ENCODE results near the gene SPC24.

- TF ChIP-seq EZH2 (IDR thresholded peaks at IDR 0.05; ENCODE audit: borderline replicate concordance, insufficient read depth, low read depth, low read length, poor library complexity, severe bottlenecking) (no peak), CTCF (IDR thresholded peaks at IDR 0.05) (no peak)
Observed at GRCh38 chr19:11154683-11155047, 917 bp downstream of the SPC24 start.

Data from B cell (primary cell).